HG03378 (cell line): ENCODE measurements around the gene SLC9A8.
"Not testable (repeated sequence)": the region's sequence is repeated elsewhere in the genome, so short reads cannot be mapped to it uniquely, and the experiment has no call there.

Experiments
- ATAC-seq: cut with Tn5 transposase; IDR thresholded peaks from one replicate; pipeline ENCODE4 v1.9.1; 2021; ENCODE audit warnings: mild to moderate bottlenecking, moderate library complexity; ENCODE audit not compliant: unreplicated experiment

SLC9A8 gene

GRCh38 chr20:49891476-49892110, 79.0 kb downstream of the SLC9A8 start:
- no peak for ATAC-seq

GRCh38 chr20:49892260-49892659, 79.6 kb downstream of the SLC9A8 start:
- no peak for ATAC-seq

GRCh38 chr20:49892817-49893216, 80.2 kb downstream of the SLC9A8 start:
- ATAC-seq = no peak

- ATAC-seq = no peak
Measured at GRCh38 chr20:49893242-49894072, 80.8 kb downstream of the SLC9A8 start.

- no peak for ATAC-seq
Measured at GRCh38 chr20:49894073-49894470, 81.4 kb downstream of the SLC9A8 start.

- ATAC-seq = not testable (repeated sequence)
Measured at GRCh38 chr20:49895474-49896093, 83.0 kb downstream of the SLC9A8 start.

GRCh38 chr20:49896204-49896603, 83.6 kb downstream of the SLC9A8 start:
- ATAC-seq = no peak

GRCh38 chr20:49899541-49900383, 87.1 kb downstream of the SLC9A8 start:
- no peak for ATAC-seq

GRCh38 chr20:49901588-49901987, 89.0 kb downstream of the SLC9A8 start:
- no peak for ATAC-seq

GRCh38 chr20:49904440-49905214, 92.0 kb downstream of the SLC9A8 start:
- no peak for ATAC-seq

- no peak for ATAC-seq
Measured at GRCh38 chr20:49905415-49906091, 92.9 kb downstream of the SLC9A8 start.

GRCh38 chr20:49906101-49906604, 93.5 kb downstream of the SLC9A8 start:
- no peak for ATAC-seq

GRCh38 chr20:49906615-49907154, 94.1 kb downstream of the SLC9A8 start:
- no peak for ATAC-seq

GRCh38 chr20:49907405-49908257, 95.0 kb downstream of the SLC9A8 start:
- ATAC-seq = no peak

- ATAC-seq = no peak
Measured at GRCh38 chr20:49908258-49908565, 95.6 kb downstream of the SLC9A8 start.

- no peak for ATAC-seq
Measured at GRCh38 chr20:49909499-49910339, 97.1 kb downstream of the SLC9A8 start.

GRCh38 chr20:49910340-49910706, 97.7 kb downstream of the SLC9A8 start:
- ATAC-seq = no peak
